ENCODE measurements around the gene GAPVD1. TPM values are rescaled to one million over a fixed set of nuclear protein-coding genes. Genes with fewer than 3 reads are reported as not detected.

GAPVD1 gene
- total RNA-seq, 1 donor from 2014 or later: 33.4 TPM

GRCh38 chr9:125372441-125373226, 111.0 kb downstream of the GAPVD1 start:
- Histone ChIP-seq H3K4me1 (peaks cover 10% of the 10 kb centered on the region), H3K27me3 (ENCODE audit: low read depth) (peaks cover 8% of the 10 kb centered on the region), H3K36me3 (peaks cover 5% of the 10 kb centered on the region), H3K9me3 (replicated peaks) (no peaks in the 10 kb centered on the region), H3K4me3 (no peak overlapping the region), H3K27ac (replicated peaks) (no peak overlapping the region)
- no peak for TF ChIP-seq CTCF (IDR thresholded peaks at IDR 0.05; ENCODE audit: borderline replicate concordance)
- no peak for DNase-seq
- intact Hi-C loops (cut with micrococcal nuclease): no loop called here

GRCh38 chr9:125374443-125375309, 113.0 kb downstream of the GAPVD1 start:
- peak; percentile 41 for DNase-seq
- peaks cover 17% of the 10 kb centered on the region for H3K4me1 ChIP-seq
- peak overlapping the region; percentile 49 for H3K4me3 ChIP-seq
- H3K36me3 ChIP-seq: no peaks in the 10 kb centered on the region
- H3K27me3 ChIP-seq (ENCODE audit: low read depth): peaks cover 8% of the 10 kb centered on the region
- peak; percentile 82 for TF ChIP-seq CTCF (IDR thresholded peaks at IDR 0.05; ENCODE audit: borderline replicate concordance)
- no peak overlapping the region for H3K27ac ChIP-seq (replicated peaks)
- intact Hi-C loops (cut with micrococcal nuclease): no loop called here
- no peaks in the 10 kb centered on the region for H3K9me3 ChIP-seq (replicated peaks)

- no peak overlapping the region for H3K4me3 ChIP-seq
- H3K9me3 ChIP-seq (replicated peaks): no peaks in the 10 kb centered on the region
- no peaks in the 10 kb centered on the region for H3K36me3 ChIP-seq
- TF ChIP-seq CTCF (IDR thresholded peaks at IDR 0.05; ENCODE audit: borderline replicate concordance): no peak
- no peak for DNase-seq
- H3K4me1 ChIP-seq: peaks cover 17% of the 10 kb centered on the region
- H3K27me3 ChIP-seq (ENCODE audit: low read depth): peaks cover 8% of the 10 kb centered on the region
- intact Hi-C loops (cut with micrococcal nuclease): no loop called here
- H3K27ac ChIP-seq (replicated peaks): no peak overlapping the region
These were observed 114.2 kb downstream of the GAPVD1 start for GRCh38 chr9:125375820-125376219.

- intact Hi-C loops (cut with micrococcal nuclease): no loop called here
- peaks cover 8% of the 10 kb centered on the region for H3K27me3 ChIP-seq (ENCODE audit: low read depth)
- no peak for TF ChIP-seq CTCF (IDR thresholded peaks at IDR 0.05; ENCODE audit: borderline replicate concordance)
- no peaks in the 10 kb centered on the region for H3K9me3 ChIP-seq (replicated peaks)
- H3K36me3 ChIP-seq: no peaks in the 10 kb centered on the region
- H3K4me3 ChIP-seq: no peak overlapping the region
- H3K4me1 ChIP-seq: peaks cover 17% of the 10 kb centered on the region
- no peak for DNase-seq
- no peak overlapping the region for H3K27ac ChIP-seq (replicated peaks)
These were observed 114.9 kb downstream of the GAPVD1 start for GRCh38 chr9:125376261-125377226.
